B cell (primary cell): ENCODE measurements around the gene KRT9.

ENCODE experiments used
- EZH2 ChIP-seq: IDR thresholded peaks from 2 replicates; pipeline ENCODE4 v1.6.1; 2012; ENCODE audit warnings: borderline replicate concordance, low read depth, mild to moderate bottlenecking, moderate library complexity, low read length; ENCODE audit not compliant: insufficient read depth, poor library complexity, severe bottlenecking
- TF ChIP-seq, protein P1 (sequence below): fragments of 200-600 bp; IDR thresholded peaks from one replicate; pipeline ENCODE4 v1.8.0; 2022; ENCODE audit warnings: antibody characterized with exemption, mild to moderate bottlenecking

DNA sequence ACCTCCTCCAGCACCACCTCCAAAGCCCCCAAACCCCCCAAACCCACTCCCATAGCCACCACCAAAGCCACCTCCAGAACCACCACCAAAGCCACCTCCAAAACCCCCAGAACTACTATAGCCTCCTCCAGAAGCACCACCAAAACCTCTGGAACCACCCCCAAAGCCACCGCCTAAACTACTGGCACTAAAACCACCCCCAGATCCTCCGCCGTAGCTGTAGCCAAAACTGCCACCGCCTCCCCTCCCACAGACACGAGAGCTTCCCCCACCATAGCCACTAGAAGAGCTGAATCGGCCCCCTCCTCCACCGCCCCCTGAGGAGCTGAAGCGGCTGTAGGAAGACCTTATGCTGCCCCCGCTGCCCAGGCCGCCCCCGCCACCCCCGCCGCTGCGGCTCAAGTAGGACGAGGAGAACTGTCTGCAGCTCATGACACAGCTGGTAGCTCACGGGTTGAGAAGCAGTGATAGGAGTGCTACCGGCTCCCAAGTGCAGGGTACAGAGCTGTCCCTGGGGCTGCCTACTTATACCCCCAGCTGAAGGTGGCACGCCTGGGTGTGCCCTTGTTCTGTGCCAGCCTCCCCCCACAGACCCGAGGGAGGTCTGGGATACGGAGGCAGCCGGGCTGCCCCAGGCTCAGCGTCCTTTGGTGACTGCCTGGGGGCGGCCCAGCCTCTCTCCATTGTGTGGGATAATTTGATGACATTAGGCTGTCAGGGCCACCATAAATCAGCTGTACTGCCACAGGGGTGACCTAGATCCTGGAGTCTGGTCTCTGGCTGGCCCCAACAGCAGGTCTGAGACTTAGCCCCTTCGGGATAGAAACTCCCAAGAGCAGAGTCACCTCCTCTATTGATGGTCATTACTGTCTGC, at the start of gene KRT9:
- TF ChIP-seq, protein P1, sequence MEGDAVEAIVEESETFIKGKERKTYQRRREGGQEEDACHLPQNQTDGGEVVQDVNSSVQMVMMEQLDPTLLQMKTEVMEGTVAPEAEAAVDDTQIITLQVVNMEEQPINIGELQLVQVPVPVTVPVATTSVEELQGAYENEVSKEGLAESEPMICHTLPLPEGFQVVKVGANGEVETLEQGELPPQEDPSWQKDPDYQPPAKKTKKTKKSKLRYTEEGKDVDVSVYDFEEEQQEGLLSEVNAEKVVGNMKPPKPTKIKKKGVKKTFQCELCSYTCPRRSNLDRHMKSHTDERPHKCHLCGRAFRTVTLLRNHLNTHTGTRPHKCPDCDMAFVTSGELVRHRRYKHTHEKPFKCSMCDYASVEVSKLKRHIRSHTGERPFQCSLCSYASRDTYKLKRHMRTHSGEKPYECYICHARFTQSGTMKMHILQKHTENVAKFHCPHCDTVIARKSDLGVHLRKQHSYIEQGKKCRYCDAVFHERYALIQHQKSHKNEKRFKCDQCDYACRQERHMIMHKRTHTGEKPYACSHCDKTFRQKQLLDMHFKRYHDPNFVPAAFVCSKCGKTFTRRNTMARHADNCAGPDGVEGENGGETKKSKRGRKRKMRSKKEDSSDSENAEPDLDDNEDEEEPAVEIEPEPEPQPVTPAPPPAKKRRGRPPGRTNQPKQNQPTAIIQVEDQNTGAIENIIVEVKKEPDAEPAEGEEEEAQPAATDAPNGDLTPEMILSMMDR: no peak
- no peak for TF ChIP-seq EZH2
